Astrocyte of the spinal cord (primary cell): Measurements from ENCODE around the gene CCL23.

Experiments
- DNase-seq: peaks from one replicate; pipeline ENCODE4 v3.0.0; 2011; ENCODE audit warnings: low read depth, low spot score
- H3K4me3 ChIP-seq: 2 replicates; pipeline ENCODE4 v1.5.1; 2011; ENCODE audit warnings: low read depth, mild to moderate bottlenecking, low read length, moderate library complexity
- in situ Hi-C: cut with HindIII; loops from 2 replicates; pipeline ENCODE4 v1.10.0; 2017; ENCODE audit warnings: low sequenced_read_pairs
- TF ChIP-seq, protein P1 (sequence below): IDR thresholded peaks from 2 replicates; pipeline ENCODE4 v1.5.1; 2012; ENCODE audit warnings: low read depth, mild to moderate bottlenecking, low read length, inconsistent platforms

The CCL23 gene

DNA sequence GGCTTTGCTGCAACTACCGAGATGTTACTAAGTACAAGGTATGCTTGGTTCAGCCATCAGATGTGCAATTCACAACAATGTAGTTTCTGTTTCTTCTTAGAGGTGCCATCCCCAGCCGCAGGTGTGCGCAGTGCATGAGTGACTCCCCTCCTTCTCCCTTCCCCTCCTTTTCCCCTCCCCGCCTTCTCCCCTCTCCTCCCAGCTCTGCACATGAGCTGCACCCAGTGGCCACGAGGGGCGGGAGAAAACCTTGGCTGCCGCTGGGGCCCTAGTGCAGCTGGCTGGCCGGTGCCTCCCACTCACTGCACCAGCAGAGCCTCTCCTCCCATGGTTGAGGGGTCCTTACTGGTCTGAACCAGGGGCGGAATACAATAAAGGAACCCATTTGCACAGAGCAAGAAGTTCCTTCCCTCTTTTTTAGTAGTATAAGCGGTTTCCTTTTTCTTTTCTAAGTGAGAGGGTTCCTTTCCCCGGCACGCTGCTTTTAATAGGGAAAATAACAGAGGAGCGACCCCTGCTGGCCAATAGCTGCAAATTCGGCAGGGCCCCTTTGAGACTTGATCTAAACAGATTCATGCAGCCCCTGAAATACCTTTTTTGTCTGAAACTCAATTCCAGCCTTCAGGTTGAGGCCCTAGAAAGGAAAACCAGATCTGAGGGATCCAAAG is 8.6 kb downstream of the CCL23 start:
- TF ChIP-seq, protein P1, sequence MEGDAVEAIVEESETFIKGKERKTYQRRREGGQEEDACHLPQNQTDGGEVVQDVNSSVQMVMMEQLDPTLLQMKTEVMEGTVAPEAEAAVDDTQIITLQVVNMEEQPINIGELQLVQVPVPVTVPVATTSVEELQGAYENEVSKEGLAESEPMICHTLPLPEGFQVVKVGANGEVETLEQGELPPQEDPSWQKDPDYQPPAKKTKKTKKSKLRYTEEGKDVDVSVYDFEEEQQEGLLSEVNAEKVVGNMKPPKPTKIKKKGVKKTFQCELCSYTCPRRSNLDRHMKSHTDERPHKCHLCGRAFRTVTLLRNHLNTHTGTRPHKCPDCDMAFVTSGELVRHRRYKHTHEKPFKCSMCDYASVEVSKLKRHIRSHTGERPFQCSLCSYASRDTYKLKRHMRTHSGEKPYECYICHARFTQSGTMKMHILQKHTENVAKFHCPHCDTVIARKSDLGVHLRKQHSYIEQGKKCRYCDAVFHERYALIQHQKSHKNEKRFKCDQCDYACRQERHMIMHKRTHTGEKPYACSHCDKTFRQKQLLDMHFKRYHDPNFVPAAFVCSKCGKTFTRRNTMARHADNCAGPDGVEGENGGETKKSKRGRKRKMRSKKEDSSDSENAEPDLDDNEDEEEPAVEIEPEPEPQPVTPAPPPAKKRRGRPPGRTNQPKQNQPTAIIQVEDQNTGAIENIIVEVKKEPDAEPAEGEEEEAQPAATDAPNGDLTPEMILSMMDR: peak; percentile 37
- no peak overlapping the region for H3K4me3 ChIP-seq
- in situ Hi-C loops: no loop called here
- DNase-seq: no peak

DNA sequence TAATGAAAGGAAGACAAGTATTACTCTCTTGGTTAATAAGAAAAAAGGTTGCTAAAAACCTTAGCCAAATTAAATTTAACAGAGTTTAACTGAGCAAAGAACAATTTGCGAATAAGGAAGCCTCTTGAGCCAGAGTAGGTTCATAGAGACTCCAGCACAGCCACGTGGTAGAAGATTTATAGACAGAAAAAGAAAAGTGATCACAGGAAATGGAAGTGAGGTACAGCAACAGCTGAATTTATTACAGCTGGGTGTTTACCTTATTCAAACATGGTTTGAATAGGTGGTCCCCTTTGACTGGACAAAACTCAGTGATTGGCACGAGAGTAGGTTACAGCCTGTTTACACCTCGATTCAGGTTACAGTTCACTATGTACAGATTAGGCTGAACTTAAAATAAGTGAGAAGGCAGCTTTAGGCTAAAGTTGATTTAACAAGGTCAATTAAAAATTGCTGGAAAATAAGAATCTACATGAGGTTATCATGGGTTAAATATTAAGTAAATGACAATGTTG is 13.1 kb downstream of the CCL23 start:
- in situ Hi-C loops: no loop called here
- H3K4me3 ChIP-seq: no peak overlapping the region
- TF ChIP-seq, protein P1: no peak
- no peak for DNase-seq

DNA sequence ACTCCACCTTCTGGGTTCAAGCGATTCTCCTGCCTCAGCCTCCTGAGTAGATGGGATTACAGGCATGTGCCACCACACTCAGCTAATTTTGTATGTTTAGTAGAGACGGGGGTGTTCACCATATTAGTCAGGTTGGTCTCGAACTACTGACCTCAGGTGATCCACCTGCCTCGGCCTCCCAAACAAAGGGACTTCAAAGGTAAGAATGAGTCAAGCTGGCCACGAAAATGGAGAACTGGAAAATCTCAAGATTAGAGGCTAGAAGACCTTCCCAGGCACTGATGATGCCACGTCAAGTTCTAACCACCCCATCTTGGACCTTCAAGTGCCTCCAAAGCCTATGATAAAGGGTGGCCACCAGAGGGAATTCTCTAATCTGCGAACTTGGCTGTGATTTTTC is 15.1 kb downstream of the CCL23 start:
- in situ Hi-C loops: no loop called here
- DNase-seq: no peak
- no peak overlapping the region for H3K4me3 ChIP-seq
- TF ChIP-seq, protein P1: no peak

DNA sequence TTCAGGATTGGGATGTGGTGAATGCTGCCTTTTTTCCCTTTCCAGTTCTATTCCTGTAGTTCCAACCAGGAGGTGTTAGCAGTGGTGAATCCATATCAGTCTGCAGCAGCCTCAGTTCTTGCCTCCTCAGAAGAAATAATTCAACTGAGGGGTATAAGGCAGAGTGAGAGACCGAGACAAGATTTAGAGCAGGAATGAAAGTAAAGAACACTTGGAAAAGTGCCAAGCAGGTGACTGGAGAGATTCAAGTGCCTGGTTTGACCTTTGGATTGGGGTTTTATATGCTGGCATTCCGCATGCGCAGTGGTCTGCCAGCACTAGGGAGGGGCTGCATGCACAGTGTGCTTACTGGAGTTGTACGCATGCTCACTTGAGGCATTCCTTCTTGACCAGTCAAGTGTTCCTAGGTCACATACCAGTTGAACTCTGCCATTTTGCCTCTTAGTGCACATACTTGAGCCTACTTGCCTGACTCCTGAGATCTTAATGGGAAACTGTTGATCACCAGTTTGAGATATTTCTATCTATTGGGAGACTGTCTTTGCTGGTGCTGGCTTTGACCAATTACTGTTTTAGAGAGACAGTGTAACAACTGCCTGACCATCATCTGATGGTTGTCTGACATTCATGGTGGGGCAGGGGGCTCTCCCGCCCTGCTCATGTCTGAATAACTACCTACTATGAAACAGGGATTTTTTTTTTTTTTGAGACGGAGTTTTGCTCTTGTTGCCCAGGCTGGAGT is 15.7 kb downstream of the CCL23 start:
- H3K4me3 ChIP-seq: no peak overlapping the region
- in situ Hi-C loops: no loop called here
- DNase-seq: no peak
- TF ChIP-seq, protein P1: no peak

DNA sequence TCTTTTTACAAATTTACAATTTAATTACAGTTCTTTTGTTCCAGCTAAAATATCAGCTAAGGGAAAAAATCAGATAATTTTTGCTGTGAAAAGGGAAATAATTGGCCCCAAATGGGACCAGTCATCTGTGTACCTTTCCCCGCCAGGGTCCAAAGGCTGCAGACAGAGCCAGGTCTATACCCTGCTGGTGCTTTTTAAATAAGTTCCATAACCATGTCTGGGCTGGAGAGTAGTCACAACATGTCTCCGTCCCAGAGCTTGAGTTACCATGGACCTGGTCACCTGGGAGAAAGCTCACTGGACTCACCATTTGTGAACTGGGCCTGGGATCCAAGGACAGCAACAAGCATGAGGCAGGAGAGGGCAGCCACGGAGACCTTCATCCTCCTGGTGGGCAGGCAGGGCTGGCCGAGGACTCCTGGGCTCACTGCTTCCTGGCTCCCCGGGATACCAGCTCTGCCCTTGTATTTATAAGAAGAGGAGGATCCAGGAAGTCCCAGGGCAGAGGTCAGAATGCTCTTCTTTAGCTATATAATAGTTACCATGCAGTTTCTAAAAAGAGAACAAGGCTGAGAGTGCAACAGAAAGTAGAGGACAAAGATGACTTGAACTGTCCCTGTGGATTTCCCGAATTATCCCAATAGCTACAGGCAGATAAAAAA is 16.5 kb downstream of the CCL23 start, which contains the start of gene CCL15:
TSS of gene CCL15 (minus strand) at position 444 of the 662 bp plus-strand sequence. CDS start at position 383, 61 bp downstream.
- no peak for DNase-seq
- in situ Hi-C loops: no loop called here

DNA sequence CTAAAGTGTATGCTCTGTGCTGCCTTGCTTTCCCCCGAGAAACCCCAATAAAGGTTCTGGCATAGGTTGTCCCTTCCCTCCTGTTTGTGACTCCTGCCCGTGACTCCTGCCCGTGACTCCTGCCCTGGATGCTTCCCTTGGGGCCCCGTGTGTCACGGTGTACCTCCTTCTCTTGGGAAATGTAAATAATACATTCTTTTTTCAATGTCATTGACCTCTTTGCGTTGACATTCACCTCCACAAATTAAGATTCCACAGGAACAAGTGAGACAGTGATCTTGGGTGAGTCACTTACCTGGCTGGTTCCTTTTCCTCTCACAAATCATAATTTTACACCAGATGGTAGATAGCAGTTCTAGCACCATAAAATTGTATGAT is 17.1 kb downstream of the CCL23 start:
- TF ChIP-seq, protein P1: no peak
- in situ Hi-C loops: no loop called here
- H3K4me3 ChIP-seq: no peak overlapping the region
- no peak for DNase-seq

More for the DNA sequence above, 16.5 kb downstream of the CCL23 start, which contains the start of gene CCL15:
- TF ChIP-seq, protein P1: no peak
- no peak within 1 kb of the TSS for H3K4me3 ChIP-seq
